Activated B cell treated with CpG ODN at 0.5 μM for 24 hours (primary cell): Measurements from ENCODE around the gene UBALD2. TPM values are rescaled to one million over a fixed set of nuclear protein-coding genes. Genes with fewer than 3 reads are reported as not detected.

Experiments
- ATAC-seq: fragments of 200-7000 bp; cut with Tn5 transposase; one replicate; pipeline ENCODE4 v1.10.0; 2021; ENCODE audit warnings: low read depth, mild to moderate bottlenecking, moderate library complexity
- CTCF ChIA-PET: fragments of 350-600 bp; sonication (Branson Sonifier 250); formaldehyde crosslinking; loops from one replicate; lab custom pipeline; 2021; ENCODE audit warnings: antibody characterized with exemption; lab: Charles Lee
- POLR2A ChIA-PET: fragments of 350-600 bp; sonication (Branson Sonifier 250); formaldehyde crosslinking; loops from one replicate; lab custom pipeline; 2021; ENCODE audit warnings: antibody characterized with exemption; lab: Charles Lee
- DNase-seq: peaks from one replicate; pipeline ENCODE4 v3.0.0; 2022
- H3K27ac Mint-ChIP-seq: one replicate; pipeline ENCODE4 v1.8.0; 2020; ENCODE audit warnings: mixed read lengths
- H3K27me3 Mint-ChIP-seq: one replicate; pipeline ENCODE4 v1.8.0; 2021; ENCODE audit warnings: mixed read lengths
- H3K36me3 Mint-ChIP-seq: one replicate; pipeline ENCODE4 v1.8.0; 2021; ENCODE audit warnings: low read depth, mixed read lengths
- H3K4me1 Mint-ChIP-seq: one replicate; pipeline ENCODE4 v1.8.0; 2021; ENCODE audit warnings: mixed read lengths
- H3K4me3 Mint-ChIP-seq: one replicate; pipeline ENCODE4 v1.8.0; 2020; ENCODE audit warnings: mild to moderate bottlenecking, mixed read lengths
- H3K9me3 Mint-ChIP-seq: one replicate; pipeline ENCODE4 v1.8.0; 2020; ENCODE audit warnings: mixed read lengths
- CTCF ChIP-seq: fragments of 200-600 bp; IDR thresholded peaks from one replicate; pipeline ENCODE4 v1.8.0; 2022; ENCODE audit warnings: antibody characterized with exemption, mild to moderate bottlenecking
- intact Hi-C: fragments of 100-400 bp; cut with micrococcal nuclease; formaldehyde crosslinking; loops from one replicate; pipeline ENCODE4 v1.15.1; 2024
- total RNA-seq: library from RNA; stranded (reverse); gene quantifications from 2 replicates; pipeline ENCODE4 v1.2.3, GENCODE V29; 2022

Gene UBALD2
- total RNA-seq, 1 donor from 2014 or later = 152 TPM

- intact Hi-C loops = loop anchor here (2.0 kb wide), 1 partner anchor 25 kb away; no protein-coding TSS in a partner anchor
- Mint-ChIP-seq H3K4me1 (peaks cover 32% of the 10 kb centered on the region), H3K27ac (no peak overlapping the region), H3K36me3 (no peaks in the 10 kb centered on the region), H3K9me3 (no peaks in the 10 kb centered on the region), H3K27me3 (peaks cover 22% of the 10 kb centered on the region), H3K4me3 (no peak overlapping the region)
- DNase-seq (no peak), ATAC-seq (no peak)
- POLR2A ChIA-PET = interaction anchor here (1.7 to 8.8 kb wide), 3 partner anchors 14 to 24 kb away, joined by 13 to 135 read pairs (median 37); partner anchors contain the start of gene UBALD2
- CTCF ChIA-PET = interaction anchor here (0.8 to 2.8 kb wide), 4 partner anchors 9 to 32 kb away, joined by 3 to 12 read pairs (median 3); no protein-coding TSS in a partner anchor
- no peak for TF ChIP-seq CTCF
Observed at GRCh38 chr17:76247304-76247703, 17.8 kb upstream of the UBALD2 start.

- DNase-seq (no peak), ATAC-seq (no peak)
- no peak for TF ChIP-seq CTCF
- H3K9me3 Mint-ChIP-seq = no peaks in the 10 kb centered on the region
- H3K27ac Mint-ChIP-seq = no peak overlapping the region
- no peaks in the 10 kb centered on the region for H3K36me3 Mint-ChIP-seq
- H3K4me3 Mint-ChIP-seq = no peak overlapping the region
- intact Hi-C loops = no loop called here
- H3K27me3 Mint-ChIP-seq = peaks cover 13% of the 10 kb centered on the region
- ChIA-PET CTCF (interaction anchor here (1.2 kb wide), 1 partner anchor 15 kb away, joined by 3 read pairs; no protein-coding TSS in a partner anchor), POLR2A (interaction anchor here (8.8 kb wide), 1 partner anchor 23 kb away, joined by 135 read pairs; no protein-coding TSS in a partner anchor)
- peaks cover 41% of the 10 kb centered on the region for H3K4me1 Mint-ChIP-seq
Observed at GRCh38 chr17:76248013-76248782, 16.9 kb upstream of the UBALD2 start.

- peaks cover 45% of the 10 kb centered on the region for H3K4me1 Mint-ChIP-seq
- no peak for ATAC-seq
- POLR2A ChIA-PET = interaction anchor here (1.1 to 2.3 kb wide), 4 partner anchors 8 to 15 kb away, joined by 3 to 9 read pairs (median 6); partner anchors contain the start of gene UBALD2
- intact Hi-C loops = no loop called here
- no peak for TF ChIP-seq CTCF
- H3K9me3 Mint-ChIP-seq = no peaks in the 10 kb centered on the region
- peaks cover 3% of the 10 kb centered on the region for H3K27me3 Mint-ChIP-seq
- DNase-seq = no peak
- H3K27ac Mint-ChIP-seq = no peak overlapping the region
- H3K36me3 Mint-ChIP-seq = no peaks in the 10 kb centered on the region
- no peak overlapping the region for H3K4me3 Mint-ChIP-seq
- CTCF ChIA-PET = interaction anchor here (0.7 to 1.1 kb wide), 2 partner anchors 26 to 68 kb away, joined by 3 read pairs; no protein-coding TSS in a partner anchor
Observed at GRCh38 chr17:76250141-76250540, 15.0 kb upstream of the UBALD2 start.

GRCh38 chr17:76251478-76252039 lies 13.6 kb upstream of the UBALD2 start:
- CTCF ChIA-PET = interaction anchor here (1.1 kb wide), 1 partner anchor 70 kb away, joined by 3 read pairs; no protein-coding TSS in a partner anchor
- H3K4me1 Mint-ChIP-seq = peaks cover 44% of the 10 kb centered on the region

More at GRCh38 chr17:76251478-76252039, 13.6 kb upstream of the UBALD2 start:
- Mint-ChIP-seq H3K36me3 (no peaks in the 10 kb centered on the region), H3K4me3 (peak overlapping the region; percentile 73), H3K27me3 (peaks cover under 1% of the 10 kb centered on the region), H3K27ac (peak overlapping the region; percentile 85), H3K9me3 (no peaks in the 10 kb centered on the region)
- no peak for TF ChIP-seq CTCF
- POLR2A ChIA-PET = interaction anchor here (0.7 to 3.8 kb wide), 6 partner anchors 10 to 396 kb away, joined by 3 to 29 read pairs (median 10); partner anchors contain the start of genes UBALD2 and WBP2
- no peak for DNase-seq
- no peak for ATAC-seq
- intact Hi-C loops = loop anchor here (1.0 kb wide), 1 partner anchor 9 kb away; no protein-coding TSS in a partner anchor
